Measurements from ENCODE around the gene DENND10.
"Not testable (repeated sequence)": the region's sequence is repeated elsewhere in the genome, so short reads cannot be mapped to it uniquely, and the experiment has no call there.

Gene DENND10

DNA sequence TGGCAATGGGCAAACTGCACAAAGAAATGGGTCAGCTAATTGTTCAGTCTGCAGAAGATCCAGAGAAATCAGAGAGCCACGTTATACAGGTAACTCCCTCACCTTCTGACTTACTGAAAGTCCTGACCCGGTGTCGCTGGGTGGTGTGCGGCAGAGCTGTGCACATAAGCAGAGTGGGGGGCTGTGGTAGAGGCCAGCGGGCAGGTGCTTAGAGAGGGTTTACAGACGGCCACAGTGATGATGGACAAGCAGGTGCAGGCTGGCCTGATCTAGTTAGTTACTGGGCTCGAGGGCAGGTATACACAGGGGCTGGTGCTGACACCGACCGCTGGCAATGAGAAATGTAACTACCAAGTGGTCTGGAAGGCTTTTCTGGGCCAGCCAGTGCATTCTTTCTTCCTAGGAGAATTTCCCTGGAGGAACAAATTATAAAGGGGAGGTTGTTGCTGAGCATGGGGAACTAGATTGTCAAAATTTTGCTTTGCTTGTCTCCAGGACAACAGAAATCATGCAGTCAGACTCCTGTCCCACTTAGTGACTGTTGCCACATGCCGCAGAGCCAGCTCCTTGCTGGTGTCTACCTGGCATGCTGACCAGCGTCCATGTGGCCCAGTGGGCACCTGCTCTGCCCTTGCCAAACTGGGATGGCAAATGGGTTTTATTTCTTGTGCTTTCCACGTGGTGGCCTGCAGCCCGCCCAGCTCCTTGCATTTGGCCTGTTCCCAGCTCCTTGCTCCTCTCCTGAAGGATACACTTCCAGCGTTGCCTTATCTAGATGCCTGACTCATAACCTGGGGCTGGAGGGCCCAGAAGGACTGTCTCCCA, 28.8 kb downstream of the DENND10 start:
- DNase-seq (ENCODE audit: low read depth in 2 of 2), result no peak

DNA sequence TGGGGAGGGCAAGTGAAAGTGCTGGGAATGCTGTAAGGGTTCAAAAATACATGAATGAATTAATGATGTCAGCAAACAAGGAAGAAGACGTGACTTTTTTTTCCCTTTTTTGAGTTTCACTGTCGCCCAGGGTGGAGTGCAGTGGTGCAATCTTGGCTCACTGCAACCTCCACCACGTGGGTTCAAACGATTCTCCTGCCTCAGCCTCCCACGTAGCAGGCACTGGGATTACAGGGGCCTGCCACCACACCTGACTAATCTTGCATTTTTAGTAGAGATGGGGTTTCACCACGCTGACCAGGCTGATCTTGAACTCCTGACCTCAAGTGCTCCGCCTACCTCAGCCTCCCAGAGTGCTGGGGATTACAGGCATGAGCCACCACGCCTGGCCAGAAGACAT, 30.0 kb downstream of the DENND10 start:
- peak in 1 of 2 donors; percentile 39 for DNase-seq (ENCODE audit: low read depth in 2 of 2)

DNA sequence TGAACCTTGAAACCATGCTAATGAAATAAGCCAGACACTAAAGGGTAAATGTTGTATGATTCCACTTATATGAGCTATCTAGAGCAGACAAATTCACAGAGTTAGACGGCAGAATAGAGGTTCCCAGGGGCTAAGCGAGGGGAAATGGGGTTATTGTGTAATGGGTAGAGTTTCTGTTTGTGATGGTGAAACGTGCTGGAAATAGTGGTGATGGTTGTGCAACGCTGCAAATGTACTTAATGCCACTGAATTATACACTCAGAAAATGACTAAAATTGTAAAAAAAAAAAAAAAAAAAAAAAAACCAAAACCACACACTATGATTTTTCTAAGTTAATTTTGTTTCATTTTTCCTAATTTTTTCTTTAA, 31.6 kb downstream of the DENND10 start:
- no peak for DNase-seq (ENCODE audit: low read depth in 2 of 2)

DNA sequence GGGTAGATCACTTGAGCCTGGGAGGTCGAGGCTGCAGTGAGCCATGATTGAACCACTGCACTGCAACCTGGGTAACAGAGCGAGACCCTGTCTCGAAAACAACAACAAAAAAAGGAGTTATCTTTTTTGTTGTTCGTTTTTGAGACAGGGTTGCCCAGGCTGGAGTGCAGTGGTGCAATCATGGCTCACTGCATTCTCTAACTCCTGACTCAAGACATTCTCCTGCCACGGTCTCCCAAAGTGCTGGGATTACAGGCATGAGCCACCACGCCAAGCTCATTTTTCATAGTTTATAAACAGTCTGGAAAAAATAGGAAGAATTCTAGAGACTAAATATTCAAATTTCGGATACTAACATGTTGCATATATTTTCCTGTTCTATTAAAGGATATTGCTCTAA, 32.2 kb downstream of the DENND10 start:
- no peak for DNase-seq (ENCODE audit: low read depth in 2 of 2)

DNA sequence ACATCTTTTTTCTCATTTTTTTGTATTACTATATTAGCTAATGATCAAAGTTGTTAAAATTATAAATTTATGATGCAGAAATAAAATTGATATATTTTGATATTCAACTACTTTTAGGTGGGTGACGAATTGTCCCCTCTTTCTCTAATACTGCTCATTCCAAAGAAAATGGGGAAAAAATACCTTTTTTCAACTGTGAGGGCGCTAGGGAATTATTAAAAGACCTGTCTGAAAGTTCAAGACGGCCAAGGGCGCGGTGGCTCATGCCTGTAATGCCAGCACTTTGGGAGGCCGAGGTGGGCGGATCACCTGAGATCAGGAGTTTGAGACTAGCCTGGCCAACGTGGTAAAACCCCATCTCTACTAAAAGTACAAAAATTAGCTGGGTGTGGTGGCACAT, 34.0 kb downstream of the DENND10 start:
- DNase-seq (ENCODE audit: low read depth in 2 of 2), result not testable (repeated sequence)

DNA sequence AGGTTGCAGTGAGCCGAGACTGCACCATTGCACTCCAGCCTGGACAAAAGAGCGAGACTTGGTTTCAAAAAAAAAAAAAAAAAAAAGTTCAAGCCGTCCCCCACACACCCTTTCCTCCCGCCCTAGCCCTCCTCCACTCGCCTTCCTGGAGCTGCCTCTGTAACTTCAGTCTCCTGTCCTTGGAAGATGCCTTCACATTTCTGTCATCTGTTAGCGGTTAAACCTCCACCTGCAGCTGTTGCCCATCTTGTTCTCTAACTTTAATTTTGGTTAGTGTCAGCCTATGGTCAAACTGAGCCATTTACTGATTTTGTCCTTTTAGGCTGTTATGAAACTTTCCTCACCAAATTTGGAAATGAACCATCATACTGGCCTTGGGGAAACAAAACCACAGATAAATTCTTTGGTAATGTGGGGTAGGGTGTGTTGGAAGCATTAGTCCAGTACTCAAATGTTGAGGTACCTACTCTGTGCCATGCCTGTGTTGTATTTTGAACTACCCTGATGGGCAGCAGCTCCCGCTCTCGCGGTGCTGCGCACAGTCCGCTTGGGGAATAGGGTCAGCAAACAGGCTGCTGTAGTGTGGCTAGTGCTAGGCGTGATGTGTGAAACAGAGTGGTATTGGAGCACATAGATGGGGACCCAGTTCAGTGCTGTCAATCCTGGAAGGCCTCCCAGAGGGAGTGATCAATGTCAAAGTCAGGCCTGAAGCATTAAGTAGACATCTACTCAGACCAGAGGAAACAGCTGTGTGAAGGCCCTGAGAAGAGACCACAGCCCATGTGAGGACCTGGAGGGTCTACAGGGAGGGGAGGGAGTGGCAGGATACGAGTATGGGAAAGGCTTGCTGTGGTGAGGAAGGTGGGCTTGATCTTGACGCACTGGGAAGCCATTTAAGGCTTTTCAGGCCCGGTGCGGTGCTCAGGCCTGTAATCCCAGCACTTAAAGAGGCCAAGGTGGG, 34.7 kb downstream of the DENND10 start:
- no peak for DNase-seq (ENCODE audit: low read depth in 2 of 2)

DNA sequence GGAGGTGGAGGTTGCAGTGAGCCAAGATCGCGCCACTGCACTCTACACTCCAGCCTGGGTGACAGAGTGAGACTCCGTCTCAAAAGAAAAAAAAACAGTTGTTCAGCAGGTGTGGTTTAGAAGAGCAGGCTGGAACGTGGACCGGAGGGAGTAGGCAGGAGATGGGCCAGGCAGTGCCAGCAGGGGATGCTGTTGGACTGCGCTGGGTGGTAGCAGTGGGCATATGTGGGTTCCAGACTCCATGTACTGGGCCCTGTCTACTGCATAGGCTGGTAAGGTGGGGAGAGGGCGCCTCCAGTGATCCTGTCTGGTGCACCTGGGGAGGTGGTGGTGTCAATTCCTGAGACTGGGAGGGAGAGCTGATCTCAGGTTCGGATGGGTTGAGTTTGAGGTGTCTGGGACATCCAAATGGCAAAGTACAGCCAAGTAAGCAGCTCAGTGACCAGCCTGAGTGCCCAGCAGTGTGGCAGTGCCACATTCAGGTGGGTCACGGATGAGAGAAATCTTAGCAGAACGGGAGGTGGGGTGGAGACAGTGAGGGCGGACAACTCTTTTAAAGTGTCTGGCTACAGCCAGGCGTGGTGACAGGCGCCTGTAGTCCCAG, 35.7 kb downstream of the DENND10 start:
- DNase-seq (ENCODE audit: low read depth in 2 of 2), result peak; percentile 22 to 30

DNA sequence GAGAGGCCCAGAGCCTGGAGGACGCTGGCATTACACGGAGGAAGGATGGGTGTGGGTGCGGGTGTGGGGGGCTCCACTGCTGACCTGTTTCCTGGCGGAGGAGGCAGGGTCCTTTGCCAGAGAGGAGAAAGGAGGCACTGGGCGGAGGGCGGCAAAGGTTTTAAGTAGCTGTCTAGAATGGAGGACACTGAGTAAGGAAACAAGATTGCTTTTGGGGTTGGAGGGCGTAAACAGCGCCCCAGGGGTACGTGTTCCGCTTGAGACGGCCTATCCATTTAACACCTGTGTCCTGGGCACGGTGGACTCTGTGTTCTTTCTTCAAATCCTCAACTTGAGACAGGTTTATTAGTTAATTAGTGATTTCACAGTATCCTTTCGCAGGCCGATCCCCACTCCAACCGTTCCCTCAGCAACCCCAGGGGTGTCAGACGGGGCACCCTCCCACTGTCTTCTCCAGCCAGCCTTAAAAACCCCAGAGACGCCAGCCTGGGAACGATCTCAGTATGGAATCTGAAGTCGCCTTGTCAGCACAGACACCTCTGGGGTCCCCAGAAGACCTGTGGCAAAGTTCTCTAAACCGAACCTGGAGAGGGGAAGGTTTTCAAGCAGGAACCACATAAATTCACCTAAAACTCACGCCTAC, 36.8 kb downstream of the DENND10 start:
- DNase-seq (ENCODE audit: low read depth in 2 of 2), result no peak

DNA sequence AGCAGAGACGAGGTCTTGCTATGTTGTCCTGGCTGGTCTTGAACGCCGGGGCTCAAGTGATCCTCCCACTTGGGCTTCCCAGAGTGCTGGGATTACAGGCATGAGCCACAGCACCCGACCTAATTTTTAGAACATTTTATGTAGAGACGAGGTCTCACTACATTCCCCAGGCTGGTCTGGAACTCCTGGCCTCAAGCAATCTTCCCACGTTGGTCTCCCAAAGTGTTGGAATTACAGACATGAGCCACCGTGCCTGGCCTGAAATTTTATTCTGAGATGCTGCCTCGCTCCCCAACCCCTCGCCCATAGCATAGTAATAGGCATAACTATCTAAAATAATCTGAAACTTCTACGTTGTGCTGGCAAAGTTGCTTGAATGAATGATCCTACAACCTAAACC, 39.7 kb downstream of the DENND10 start:
- no peak for DNase-seq (ENCODE audit: low read depth in 2 of 2)

DNA sequence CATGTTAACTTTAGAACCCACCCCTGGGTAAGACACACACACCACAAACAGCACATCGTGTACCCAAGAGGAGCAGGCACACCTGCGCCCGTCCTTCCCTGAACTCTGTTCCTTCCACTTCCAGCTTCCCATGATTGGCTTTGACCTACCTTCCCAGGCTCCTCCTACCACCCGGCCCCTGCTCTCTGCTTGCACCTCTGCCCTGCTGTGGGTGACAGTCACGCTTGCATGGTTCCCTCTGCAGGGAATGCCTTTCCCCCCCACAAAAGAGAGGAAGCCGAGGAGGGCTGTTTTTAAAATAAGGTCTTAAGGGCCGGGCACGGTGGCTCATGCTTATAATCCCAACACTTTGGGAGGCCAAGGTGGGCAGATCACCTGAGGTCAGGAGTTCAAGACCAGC, 45.2 kb downstream of the DENND10 start:
- no peak for DNase-seq (ENCODE audit: low read depth in 2 of 2)

DNA sequence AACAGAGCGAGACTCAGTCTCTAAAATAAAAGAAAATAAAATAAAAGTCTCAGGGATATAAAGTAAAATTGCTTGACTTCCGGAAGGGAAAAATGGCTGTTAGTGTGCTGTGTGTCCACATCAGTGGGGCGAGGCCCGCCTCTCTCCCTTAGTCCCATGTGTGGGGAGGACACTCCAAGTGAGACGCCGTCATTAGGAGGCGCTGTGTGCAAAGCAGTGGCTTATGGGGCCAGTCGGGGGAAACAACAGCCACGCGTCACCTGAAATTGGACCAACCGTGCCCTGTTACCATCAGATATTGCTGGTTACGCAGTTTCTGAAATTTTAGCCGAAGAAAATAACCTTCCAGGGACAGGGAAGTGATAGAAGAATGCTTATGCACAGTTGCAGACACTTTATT, 45.8 kb downstream of the DENND10 start:
- DNase-seq (ENCODE audit: low read depth in 2 of 2), result no peak

DNA sequence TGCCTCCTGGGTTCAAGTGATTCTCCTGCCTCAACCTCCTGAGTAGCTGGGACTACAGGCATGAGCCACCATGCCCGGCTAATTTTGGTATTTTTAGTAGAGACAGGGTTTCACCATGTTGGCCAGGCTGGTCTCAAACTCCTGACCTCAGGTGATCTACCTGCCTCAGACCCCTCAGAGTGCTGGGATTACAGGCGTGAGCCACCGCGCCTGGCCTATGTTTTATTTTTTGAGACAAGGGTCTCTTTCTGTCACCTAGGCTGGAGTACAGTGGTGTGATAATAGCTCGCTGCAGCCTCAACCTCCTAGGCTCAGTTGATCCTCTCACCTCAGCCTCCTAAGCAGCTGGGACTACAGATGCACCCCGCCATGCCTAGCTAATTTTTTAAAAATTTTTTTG, 47.7 kb downstream of the DENND10 start:
- not testable (repeated sequence) for DNase-seq (ENCODE audit: low read depth in 2 of 2)

DNA sequence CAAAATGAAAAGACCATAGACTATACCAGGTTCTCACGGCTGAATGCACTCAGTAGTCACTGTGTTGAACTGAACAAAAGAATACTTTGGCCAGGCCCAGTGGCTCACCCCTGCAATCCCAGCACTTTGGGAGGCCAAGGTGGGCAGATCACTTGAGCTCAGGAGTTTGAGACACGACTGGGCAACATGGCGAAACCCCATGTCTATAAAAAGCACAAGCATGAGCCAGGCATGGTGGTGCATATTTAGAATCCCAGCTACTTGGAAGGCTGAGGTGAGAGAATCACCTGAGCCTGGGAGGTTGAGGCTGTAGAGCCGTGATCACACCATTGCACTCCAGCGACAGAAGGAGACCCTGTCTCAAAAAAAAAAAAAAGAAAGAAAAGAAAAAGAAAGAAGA, 49.1 kb downstream of the DENND10 start:
- DNase-seq (ENCODE audit: low read depth in 2 of 2), result no peak

DNA sequence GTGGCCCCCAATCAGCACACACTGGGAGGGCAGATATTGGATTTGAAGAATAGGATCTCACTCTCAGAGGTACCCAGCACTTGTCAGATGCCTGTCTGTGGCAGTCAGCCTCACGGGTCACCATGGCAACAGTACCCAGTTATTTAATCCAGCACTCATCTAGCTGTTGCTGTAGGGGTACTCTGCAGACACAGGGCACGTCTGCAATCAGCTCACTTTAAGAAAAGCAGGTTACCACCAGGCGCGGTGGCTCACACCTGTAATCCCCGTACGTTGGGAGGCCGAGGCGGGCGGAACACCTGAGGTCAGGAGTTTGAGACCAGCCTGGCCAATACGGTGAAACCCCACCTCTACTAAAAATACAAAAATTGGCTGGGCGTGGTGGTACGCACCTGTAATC, 49.7 kb downstream of the DENND10 start:
- DNase-seq (ENCODE audit: low read depth in 2 of 2), result no peak

DNA sequence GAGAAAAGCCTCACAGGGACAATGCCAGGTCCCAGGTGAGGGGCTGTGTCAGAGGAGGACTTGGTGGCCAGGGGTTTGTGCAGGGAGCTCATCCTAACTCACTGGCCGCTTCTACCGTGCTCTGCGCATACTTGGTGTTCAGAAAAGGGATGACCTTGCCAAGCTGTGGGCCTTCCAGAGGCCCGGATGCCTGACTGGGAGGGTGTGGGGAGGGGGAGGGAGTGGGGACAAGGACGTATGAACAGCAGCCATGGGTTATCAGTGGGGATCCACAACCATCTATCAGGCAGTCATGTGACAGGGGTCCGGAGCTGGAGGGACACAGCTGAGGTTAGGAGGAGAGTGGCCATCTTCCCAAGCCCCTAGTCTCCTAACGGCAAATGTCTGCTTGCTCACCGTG, 55.4 kb downstream of the DENND10 start:
- DNase-seq (ENCODE audit: low read depth in 2 of 2), result no peak

DNA sequence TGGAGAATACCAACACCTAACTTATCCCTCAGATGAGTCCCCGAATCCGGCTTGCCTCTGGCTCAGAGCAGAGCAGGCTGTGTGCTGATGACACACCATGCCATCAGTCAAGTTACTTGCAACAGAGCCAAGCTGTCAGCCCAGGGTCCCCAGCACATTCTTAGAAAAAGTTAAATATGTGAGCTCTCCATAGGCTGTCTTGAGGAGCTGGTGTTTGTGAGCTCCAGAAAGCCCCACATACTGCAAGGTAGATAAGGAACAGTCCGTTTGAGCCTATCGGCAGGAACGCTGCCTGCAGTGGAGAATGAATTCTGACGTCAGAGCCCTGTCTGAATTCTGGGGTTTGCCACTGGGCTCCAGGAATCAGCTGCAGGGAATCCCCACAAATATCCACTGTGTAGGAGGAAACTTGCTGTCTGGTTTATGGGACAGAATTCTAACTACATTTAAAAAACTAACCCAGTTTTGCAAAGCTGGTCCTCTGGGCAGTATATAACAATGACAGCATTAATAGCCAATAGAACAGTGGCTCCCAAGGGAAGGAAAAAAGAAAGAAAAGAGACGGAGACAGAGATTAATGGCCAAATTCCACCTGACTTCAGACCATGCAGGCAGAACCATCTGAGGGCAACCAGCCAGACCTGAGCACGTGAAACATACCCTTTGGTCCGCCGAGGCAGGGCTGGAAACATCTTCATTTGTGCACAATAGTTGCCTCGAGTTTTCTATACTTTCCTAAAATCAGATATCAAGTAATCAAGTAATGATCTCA, 58.0 kb downstream of the DENND10 start:
- DNase-seq (ENCODE audit: low read depth in 2 of 2), result no peak

DNA sequence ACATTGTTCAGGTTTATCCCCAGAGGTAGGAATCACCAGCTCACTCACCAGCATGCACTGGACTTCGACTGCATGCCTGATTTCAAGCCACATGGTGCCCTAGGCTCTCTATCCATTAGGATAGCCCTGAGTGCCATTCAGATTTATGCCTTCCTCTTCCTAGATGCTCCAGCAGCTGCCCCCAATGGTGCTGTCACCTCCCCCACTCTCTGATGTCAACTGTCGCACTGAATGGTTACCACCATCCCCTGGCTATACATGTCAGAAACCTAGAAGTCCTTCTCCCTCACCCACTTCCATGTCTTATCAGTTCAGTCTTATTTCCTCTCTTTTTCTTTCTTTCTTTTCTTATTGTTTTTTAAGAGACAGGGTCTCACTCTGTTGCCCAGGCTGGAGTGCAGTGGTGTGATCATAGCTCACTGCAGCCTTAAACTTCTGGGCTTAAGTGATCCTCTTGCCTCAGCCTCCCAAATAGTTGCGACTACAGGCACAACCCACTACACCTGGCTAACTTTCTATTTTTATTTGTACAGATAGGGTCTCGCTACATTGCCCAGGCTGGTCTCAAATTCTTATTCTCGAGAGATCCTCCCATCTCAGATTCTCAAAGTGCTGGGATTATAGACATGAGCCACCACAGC, 58.7 kb downstream of the DENND10 start:
- no peak for DNase-seq (ENCODE audit: low read depth in 2 of 2)

DNA sequence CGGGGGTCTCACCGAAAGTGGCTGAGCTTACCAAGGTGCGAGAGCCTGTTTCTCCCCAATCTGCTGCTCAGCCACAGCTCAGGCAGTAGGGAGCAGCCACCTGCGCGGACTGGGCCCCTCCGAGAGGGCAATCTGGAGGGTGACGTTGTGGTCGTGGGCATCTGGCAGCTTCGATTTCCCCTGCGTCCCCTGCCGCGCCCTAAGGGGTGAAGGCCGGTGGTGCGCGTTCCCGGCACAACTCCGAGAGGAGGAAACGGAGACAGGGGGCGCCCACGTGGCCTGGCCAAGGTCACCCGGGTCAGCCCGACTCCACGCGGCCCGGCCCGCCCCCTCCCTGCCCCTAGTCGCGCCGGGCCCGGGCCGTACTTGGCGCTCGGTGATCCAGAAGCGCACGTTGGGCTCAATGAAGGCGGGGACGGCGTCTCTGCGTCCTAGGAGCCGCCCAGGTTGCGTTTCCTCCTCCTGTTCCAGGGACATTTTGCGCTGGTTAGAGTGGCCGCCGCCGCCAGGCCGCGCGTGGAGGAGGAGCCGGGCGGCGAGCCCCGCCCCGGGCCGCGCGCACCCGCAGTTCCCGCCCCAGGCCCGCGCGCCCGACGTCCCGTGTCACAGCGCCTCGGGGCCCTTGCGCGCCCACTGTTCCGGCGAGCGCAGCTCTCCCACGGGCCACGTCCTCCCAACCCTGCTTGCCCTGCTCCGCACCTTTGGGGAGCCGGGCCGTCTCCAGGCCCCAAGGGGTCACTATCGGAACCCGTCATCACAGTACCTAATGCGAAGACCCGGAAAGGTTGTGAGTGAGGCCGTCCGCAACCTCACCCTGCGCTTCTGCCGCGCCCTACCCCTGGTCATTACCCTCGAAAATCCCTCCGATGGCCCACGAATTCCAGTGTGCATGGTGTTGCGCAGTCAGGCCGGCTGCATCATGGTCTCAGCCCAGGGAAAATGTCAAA, 61.5 kb downstream of the DENND10 start, which contains the start of gene SFXN4:
TSS of gene SFXN4 (minus strand) at position 544 of the 947 bp plus-strand sequence. CDS start at position 477, 67 bp downstream.
- peak; percentile 68 to 70 for DNase-seq (ENCODE audit: low read depth in 2 of 2)

DNA sequence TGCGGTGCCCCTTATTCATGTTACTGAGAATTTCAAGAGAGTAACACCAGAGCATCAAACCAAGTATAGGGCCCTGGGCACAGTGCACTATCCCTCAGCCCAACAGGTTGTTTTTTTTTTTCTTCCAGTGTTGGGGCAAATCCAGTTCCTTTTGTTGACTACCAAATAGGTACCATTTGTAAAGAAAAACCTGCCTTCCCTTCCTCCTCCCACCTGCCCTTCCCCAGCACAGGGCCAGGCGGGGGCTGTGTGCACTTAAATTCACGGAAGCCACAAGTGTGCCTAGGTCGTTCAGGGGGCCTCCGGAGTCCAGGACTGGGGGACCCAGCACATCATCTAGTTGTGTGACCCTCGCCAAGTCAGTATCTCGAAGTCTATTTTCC, 62.2 kb downstream of the DENND10 start:
- no peak for DNase-seq (ENCODE audit: low read depth in 2 of 2)

Data from activated CD4-positive, alpha-beta T cell treated with anti-CD3 and anti-CD28 coated beads for 24 hours (primary cell).